Measurements from ENCODE around the gene OR7G2.

OR7G2 gene
- 0 reads per million in 4 donors for total RNA-seq

- no peak for DNase-seq
Measured at GRCh38 chr19:9107375-9107774, at the start of gene OR7G2. Gene OR7G2 (minus strand): TSS chr19:9107475. CDS start chr19:9103243, 4,232 bp downstream.

GRCh38 chr19:9156304-9156703 is 49.0 kb upstream of the OR7G2 start:
- no peak for DNase-seq

- DNase-seq, result no peak
Measured at GRCh38 chr19:9155591-9155990, 48.3 kb upstream of the OR7G2 start.

- no peak for DNase-seq
Measured at GRCh38 chr19:9151367-9151766, 44.1 kb upstream of the OR7G2 start.

GRCh38 chr19:9150650-9151049 is 43.4 kb upstream of the OR7G2 start:
- DNase-seq, result no peak

GRCh38 chr19:9149997-9150396 is 42.7 kb upstream of the OR7G2 start:
- DNase-seq, result no peak

- no peak for DNase-seq
Measured at GRCh38 chr19:9148697-9149096, 41.4 kb upstream of the OR7G2 start.

GRCh38 chr19:9146882-9147281 is 39.6 kb upstream of the OR7G2 start:
- DNase-seq, result no peak

GRCh38 chr19:9144920-9145319 is 37.6 kb upstream of the OR7G2 start:
- no peak for DNase-seq

GRCh38 chr19:9140159-9140874 is 33.0 kb upstream of the OR7G2 start, which contains the start of gene ZNF317:
Gene ZNF317 (plus strand): TSS chr19:9140397. CDS start chr19:9156017, 15,620 bp downstream.
- DNase-seq, result peak; percentile 75 to 91 (median 86)

- no peak for DNase-seq
Measured at GRCh38 chr19:9139609-9140158, 32.4 kb upstream of the OR7G2 start.

- no peak for DNase-seq
Measured at GRCh38 chr19:9132422-9132821, 25.1 kb upstream of the OR7G2 start.

- peak in 1 of 5 donors; percentile 7 for DNase-seq
Measured at GRCh38 chr19:9130965-9131364, 23.7 kb upstream of the OR7G2 start.

- no peak for DNase-seq
Measured at GRCh38 chr19:9128171-9128570, 20.9 kb upstream of the OR7G2 start.

- no peak for DNase-seq
Measured at GRCh38 chr19:9126900-9127405, 19.7 kb upstream of the OR7G2 start, which contains the start of gene OR7G3. Gene OR7G3 (minus strand): TSS chr19:9126950. CDS start chr19:9126950, 0 bp downstream.

GRCh38 chr19:9116547-9116946 is 9.3 kb upstream of the OR7G2 start:
- DNase-seq, result no peak

- DNase-seq, result no peak
Measured at GRCh38 chr19:9115307-9115813, 8.1 kb upstream of the OR7G2 start, which contains the start of gene OR7G1. Gene OR7G1 (minus strand): TSS chr19:9115763. CDS start chr19:9115763, 0 bp downstream.

GRCh38 chr19:9109959-9110358 is 2.7 kb upstream of the OR7G2 start:
- no peak for DNase-seq

- DNase-seq, result no peak
Measured at GRCh38 chr19:9086761-9087160, 20.5 kb downstream of the OR7G2 start, which contains the start of gene OR1M1. Gene OR1M1 (plus strand): TSS chr19:9087061. CDS start chr19:9093245, 6,184 bp downstream.

- DNase-seq, result no peak
Measured at GRCh38 chr19:9078651-9079050, 28.6 kb downstream of the OR7G2 start.

GRCh38 chr19:9076901-9077300 is 30.4 kb downstream of the OR7G2 start:
- no peak for DNase-seq

GRCh38 chr19:9075064-9075949 is 32.0 kb downstream of the OR7G2 start:
- DNase-seq, result no peak

- DNase-seq, result no peak
Measured at GRCh38 chr19:9073806-9074205, 33.5 kb downstream of the OR7G2 start.

All from T-helper 1 cell (primary cell).